Transverse colon (tissue), 4 donors: ENCODE data around the gene GBE1. TPM values are rescaled to one million over a fixed set of nuclear protein-coding genes. Genes with fewer than 3 reads are reported as not detected.
"Not testable (repeated sequence)": the region's sequence is repeated elsewhere in the genome, so short reads cannot be mapped to it uniquely, and the experiment has no call there.

Source experiments
- DNase-seq: peaks from one replicate; pipeline ENCODE4 v3.0.0-alpha.2; 2019
- H3K27ac ChIP-seq, 4 donors: fragments of 200-600 bp; sonication (generic); 2 replicates each; pipeline ENCODE4 v1.5.1; 2016 to 2018; ENCODE audit warnings: inconsistent platforms in 4 of 4
- H3K27me3 ChIP-seq: fragments of 200-600 bp; sonication (generic); 2 replicates; pipeline ENCODE4 v1.5.1; 2017; ENCODE audit warnings: inconsistent platforms
- H3K36me3 ChIP-seq, 4 donors: fragments of 200-600 bp; sonication (generic); 2 replicates each; pipeline ENCODE4 v1.5.1; 2017 to 2019; ENCODE audit warnings: inconsistent platforms in 4 of 4
- H3K4me1 ChIP-seq, 4 donors: fragments of 200-600 bp; sonication (generic); 2 replicates each; pipeline ENCODE4 v1.5.1; 2017 to 2020; ENCODE audit warnings: inconsistent platforms in 4 of 4
- H3K4me3 ChIP-seq, 4 donors: fragments of 200-600 bp; sonication (generic); 1 replicate in 1 of 4; 2 replicates in 3 of 4; pipeline versions ENCODE4 v1.5.1 to v1.6.1; 2017 to 2019; ENCODE audit warnings: inconsistent platforms in 4 of 4
- H3K9me3 ChIP-seq, 2 donors: fragments of 200-600 bp; sonication (generic); 2 replicates each; pipeline ENCODE4 v1.5.1; 2017 to 2019; ENCODE audit warnings: inconsistent platforms in 2 of 2
- CTCF ChIP-seq, 5 experiments: fragments of 200-600 bp in 3 of 5; fragments of 450-650 bp in 2 of 5; sonication (generic) in 3 of 5; IDR thresholded peaks; 1 replicate in 2 of 5; 2 replicates in 3 of 5; pipeline ENCODE4 v1.5.1; 2016 to 2017; ENCODE audit warnings: antibody characterized with exemption in 5 of 5, inconsistent platforms in 3 of 5, mild to moderate bottlenecking in 2 of 5, moderate library complexity in 1 of 5
- EP300 ChIP-seq: sonication (generic); formaldehyde crosslinking; IDR thresholded peaks from one replicate; pipeline ENCODE4 v1.6.1; 2017; ENCODE audit warnings: antibody characterized with exemption, low read depth
- POLR2A ChIP-seq: fragments of 450-650 bp; IDR thresholded peaks from one replicate; pipeline ENCODE4 v1.6.1; 2016; ENCODE audit warnings: antibody characterized with exemption, mild to moderate bottlenecking, moderate library complexity
- POLR2AphosphoS5 ChIP-seq, 3 donors: sonication (generic); formaldehyde crosslinking; IDR thresholded peaks; one replicate each; pipeline ENCODE4 v1.6.1; 2016; ENCODE audit warnings: antibody characterized with exemption in 3 of 3
- WGBS, 2 donors: methylation state at CpG; one replicate each; pipeline ENCODE4 v1.1.5; 2018; ENCODE audit warnings: low coverage in 1 of 2; 5-methylcytosine and 5-hydroxymethylcytosine counted together
- in situ Hi-C, 4 donors: fragments of 200-750 bp; cut with MboI; loops; one replicate each; pipeline versions ENCODE4 v1.15.0 to v1.15.1; 2017; ENCODE audit warnings: low sequenced_read_pairs in 3 of 4, low pct_ligation_motif_present in 1 of 4, low pct_unique_long_range_greater_than_20kb in 1 of 4
- intact Hi-C: fragments of 100-400 bp; cut with DNase I; formaldehyde crosslinking; loops from one replicate; pipeline ENCODE4 v1.15.1; 2023; ENCODE audit warnings: low total_unique reads
- total RNA-seq, 4 donors: library from RNA; depleted of rRNA; stranded (reverse); fragments of >200 nt; gene quantifications; one replicate each; pipeline ENCODE4 v1.1.0, GENCODE V29; 2016

Gene GBE1
- total RNA-seq, 4 donors from 2014 or later: 3.0 to 24.3 (median 16.7) TPM

- no peaks in the 10 kb centered on the region for H3K36me3 ChIP-seq
- no peak overlapping the region for H3K4me3 ChIP-seq
- in situ Hi-C loops: no loop called here
- 69 to 73% methylated on average over 2 of the region's 2 CpGs for WGBS, 2 donors
- H3K27ac ChIP-seq: no peak overlapping the region
- H3K4me1 ChIP-seq: no peaks in the 10 kb centered on the region
- intact Hi-C loops: no loop called here
- no peak for DNase-seq
- H3K27me3 ChIP-seq: no peaks in the 10 kb centered on the region
- H3K9me3 ChIP-seq: no peaks in the 10 kb centered on the region
- TF ChIP-seq POLR2A (no peak), POLR2AphosphoS5 (IDR thresholded peaks at IDR 0.05) (no peak), EP300 (no peak), CTCF (IDR thresholded peaks at IDR 0.05) (no peak)
These were observed 7.9 kb upstream of the GBE1 start for GRCh38 chr3:81769299-81769698.

GRCh38 chr3:81767250-81767859 is 5.9 kb upstream of the GBE1 start:
- in situ Hi-C loops, H3K36me3 ChIP-seq, H3K27me3 ChIP-seq, DNase-seq, H3K27ac ChIP-seq, H3K4me1 ChIP-seq, H3K9me3 ChIP-seq, H3K4me3 ChIP-seq, intact Hi-C loops: not testable (repeated sequence)
- WGBS, 2 donors: 96 to 100% methylated on average over 10 to 22 of the region's 47 CpGs

- Histone ChIP-seq H3K36me3 (no peaks in the 10 kb centered on the region), H3K4me3 (no peak overlapping the region), H3K27me3 (no peaks in the 10 kb centered on the region), H3K4me1 (peaks cover 0 to 12% (median 8%) of the 10 kb centered on the region in 4 donors), H3K9me3 (no peaks in the 10 kb centered on the region), H3K27ac (no peak overlapping the region)
- no peak for DNase-seq
- 74 to 85% methylated on average over 2 of the region's 2 CpGs for WGBS, 2 donors
- TF ChIP-seq POLR2AphosphoS5 (IDR thresholded peaks at IDR 0.05) (no peak), POLR2A (no peak), CTCF (IDR thresholded peaks at IDR 0.05) (no peak), EP300 (no peak)
- intact Hi-C loops: loop anchor here (1.0 kb wide), 1 partner anchor 30 kb away; no protein-coding TSS in a partner anchor
- in situ Hi-C loops: no loop called here
These were observed 4.0 kb upstream of the GBE1 start for GRCh38 chr3:81765400-81765799.

DNA sequence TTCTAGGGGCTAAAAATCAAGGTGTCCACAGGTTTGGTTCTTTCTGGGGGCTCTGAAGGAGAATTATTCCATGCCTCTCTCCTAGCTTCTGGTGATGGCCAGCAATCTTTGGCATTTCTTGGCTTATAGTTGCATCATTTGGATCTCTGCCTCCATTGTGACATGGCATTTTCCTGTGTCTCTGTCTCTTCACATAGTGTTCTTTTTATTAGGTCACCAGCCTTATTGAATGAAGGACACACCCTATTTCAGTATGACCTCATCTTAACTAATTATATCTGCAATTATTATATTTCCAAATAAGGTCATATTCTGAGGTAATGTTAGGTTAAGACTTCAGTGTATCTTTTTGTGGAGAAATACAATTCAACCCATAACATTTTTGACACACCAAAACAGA is 3.2 kb upstream of the GBE1 start:
- Histone ChIP-seq H3K36me3 (no peaks in the 10 kb centered on the region), H3K27ac (no peak overlapping the region)

More for the DNA sequence above, 3.2 kb upstream of the GBE1 start:
- no peak overlapping the region for H3K4me3 ChIP-seq
- no peak for TF ChIP-seq EP300
- no peak for TF ChIP-seq CTCF (IDR thresholded peaks at IDR 0.05)
- TF ChIP-seq POLR2A: no peak
- TF ChIP-seq POLR2AphosphoS5 (IDR thresholded peaks at IDR 0.05): no peak
- in situ Hi-C loops: no loop called here
- no peak for DNase-seq
- intact Hi-C loops: loop anchor here (1.0 kb wide), 1 partner anchor 31 kb away; no protein-coding TSS in a partner anchor
- H3K27me3 ChIP-seq: no peaks in the 10 kb centered on the region
- H3K4me1 ChIP-seq: peaks cover 0 to 19% (median 15%) of the 10 kb centered on the region in 4 donors
- H3K9me3 ChIP-seq: no peaks in the 10 kb centered on the region
